Fibroblast of skin of abdomen (primary cell): ENCODE results near the gene RUFY1.

ENCODE experiments used
- DNase-seq: peaks from one replicate; pipeline ENCODE4 v3.0.0-alpha.2; 2013

Gene RUFY1

DNA sequence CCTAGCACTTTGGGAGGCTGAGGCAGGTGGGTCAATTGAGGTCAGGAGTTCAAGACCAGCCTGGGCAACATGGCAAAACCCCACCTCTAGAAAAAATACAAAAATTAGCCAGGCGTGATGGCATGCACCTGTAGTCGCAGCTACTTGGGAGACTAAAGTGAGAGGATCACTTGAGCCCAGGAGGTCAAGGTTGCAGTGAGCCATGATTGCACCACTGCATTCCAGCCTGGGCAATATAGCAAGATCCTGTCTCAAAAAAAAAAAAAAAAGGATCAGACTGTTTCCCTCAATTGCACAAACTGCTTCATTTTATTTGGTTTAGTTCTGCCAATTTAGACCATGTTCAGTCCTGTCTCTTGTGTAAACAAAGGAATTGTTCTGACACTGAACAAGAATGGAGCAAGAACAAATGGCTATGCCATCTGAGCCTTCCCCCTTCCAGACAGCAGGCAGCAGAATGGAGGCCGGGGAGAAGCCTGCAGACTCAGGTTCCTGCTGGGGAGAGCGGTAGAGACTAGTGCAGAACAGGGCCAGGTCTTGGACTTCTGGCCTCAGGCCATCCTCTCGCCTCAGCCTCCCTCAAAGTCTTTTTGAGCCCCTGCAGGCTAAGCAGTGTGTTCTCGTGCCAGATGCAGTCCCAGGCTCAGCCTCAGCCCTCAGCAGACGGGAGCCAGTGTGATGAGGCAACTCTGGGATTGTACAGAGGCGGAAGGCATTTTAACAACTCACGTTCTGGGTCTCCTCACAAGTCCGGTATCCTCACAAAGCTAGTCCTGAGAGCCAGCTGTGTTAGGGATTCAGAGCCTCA lies 54.9 kb downstream of the RUFY1 start:
- DNase-seq = no peak

GRCh38 chr5:179606071-179606909 lies 55.9 kb downstream of the RUFY1 start:
- no peak for DNase-seq

GRCh38 chr5:179606910-179607159 lies 56.5 kb downstream of the RUFY1 start:
- DNase-seq = no peak

DNA sequence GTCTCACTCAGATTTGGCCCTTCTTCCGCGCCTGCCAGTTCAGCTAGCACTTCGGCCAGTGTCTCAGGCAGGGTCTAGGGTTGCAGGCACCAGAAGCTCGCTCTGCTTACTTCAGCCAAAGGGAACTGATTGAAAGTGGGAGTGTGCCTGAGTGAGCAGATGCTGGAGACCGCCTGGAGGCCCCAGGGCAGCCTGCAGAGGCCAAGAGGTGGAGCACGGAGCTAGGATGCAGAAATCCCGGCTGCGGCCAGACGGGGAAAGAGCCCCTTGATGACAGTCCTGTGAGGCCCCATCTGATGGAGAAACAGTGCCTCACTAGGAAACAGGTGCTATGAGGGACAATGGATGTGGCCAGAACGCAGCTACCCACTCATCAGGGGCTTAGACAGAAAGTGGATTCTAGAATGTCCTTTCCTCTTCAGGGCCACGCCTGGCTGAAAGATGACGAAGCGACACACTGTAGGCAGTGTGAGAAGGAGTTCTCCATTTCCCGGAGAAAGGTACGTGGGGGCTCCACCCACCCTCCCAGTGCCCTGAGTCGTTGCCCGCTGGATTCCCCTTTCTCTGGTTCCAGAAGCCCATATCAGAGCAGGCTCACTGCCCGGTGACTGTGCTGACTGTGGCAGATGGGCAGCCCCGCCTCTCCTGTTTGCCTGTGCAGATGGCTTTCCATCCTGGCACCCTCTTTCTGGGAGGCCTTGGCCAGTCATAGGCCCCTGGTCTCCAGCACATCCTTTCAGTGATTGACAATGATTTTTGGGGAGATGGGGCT lies 57.0 kb downstream of the RUFY1 start:
- DNase-seq = no peak

- no peak for DNase-seq
These were observed 57.8 kb downstream of the RUFY1 start for GRCh38 chr5:179608131-179608581.

DNA sequence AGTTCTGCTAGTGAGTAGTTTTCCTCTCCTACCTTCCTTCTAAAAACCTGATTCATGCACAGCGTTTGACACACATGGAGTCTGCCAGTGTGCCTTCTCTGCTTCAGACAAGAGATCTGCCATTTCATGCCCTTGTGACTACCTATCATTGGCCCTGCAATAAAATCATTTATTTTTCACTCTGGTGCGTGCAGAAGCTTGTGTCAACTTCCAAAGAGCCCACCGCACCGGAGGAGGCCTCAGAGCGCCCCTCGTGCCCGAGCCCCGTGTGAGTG lies 59.4 kb downstream of the RUFY1 start:
- no peak for DNase-seq

DNA sequence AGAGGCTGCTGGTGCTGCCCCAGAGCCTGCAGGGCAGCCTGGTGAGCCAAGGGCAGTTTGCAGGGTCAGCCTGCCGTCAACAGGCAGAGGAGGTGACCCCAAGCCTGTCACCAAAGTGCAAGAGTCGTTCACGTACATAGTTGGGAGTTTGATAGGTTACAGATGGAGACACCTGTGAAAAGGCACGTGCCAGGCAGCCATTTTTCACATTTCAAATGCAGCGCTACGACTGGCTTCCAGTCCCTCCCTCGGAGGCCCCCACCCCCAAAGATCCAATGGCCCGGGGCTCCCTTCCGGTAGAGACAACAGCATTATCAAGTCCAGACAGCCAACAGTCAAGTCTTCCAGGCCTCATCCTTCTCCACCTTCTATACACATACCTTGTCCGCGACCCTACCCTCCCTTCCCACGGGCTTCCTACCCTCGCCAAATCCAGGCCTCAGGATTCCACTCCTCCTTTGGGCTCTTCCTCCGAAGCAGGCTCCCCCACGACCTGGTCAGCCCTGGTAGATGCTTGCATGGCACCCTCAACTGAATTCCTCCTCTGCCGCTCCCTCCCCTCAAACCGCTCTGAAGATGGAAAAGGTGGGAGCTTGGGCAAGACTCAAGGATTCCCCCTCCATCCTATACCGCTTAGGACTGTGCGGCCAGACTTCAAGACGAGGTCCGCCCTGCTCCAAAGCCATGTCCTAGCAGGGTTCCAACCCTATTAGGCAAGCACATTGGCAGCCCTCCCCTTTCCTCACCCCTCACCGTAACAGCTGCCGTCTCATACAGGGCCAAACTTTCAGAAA lies 60.0 kb downstream of the RUFY1 start:
- DNase-seq = no peak

- DNase-seq = no peak
These were observed 60.5 kb downstream of the RUFY1 start for GRCh38 chr5:179610903-179611265.

DNA sequence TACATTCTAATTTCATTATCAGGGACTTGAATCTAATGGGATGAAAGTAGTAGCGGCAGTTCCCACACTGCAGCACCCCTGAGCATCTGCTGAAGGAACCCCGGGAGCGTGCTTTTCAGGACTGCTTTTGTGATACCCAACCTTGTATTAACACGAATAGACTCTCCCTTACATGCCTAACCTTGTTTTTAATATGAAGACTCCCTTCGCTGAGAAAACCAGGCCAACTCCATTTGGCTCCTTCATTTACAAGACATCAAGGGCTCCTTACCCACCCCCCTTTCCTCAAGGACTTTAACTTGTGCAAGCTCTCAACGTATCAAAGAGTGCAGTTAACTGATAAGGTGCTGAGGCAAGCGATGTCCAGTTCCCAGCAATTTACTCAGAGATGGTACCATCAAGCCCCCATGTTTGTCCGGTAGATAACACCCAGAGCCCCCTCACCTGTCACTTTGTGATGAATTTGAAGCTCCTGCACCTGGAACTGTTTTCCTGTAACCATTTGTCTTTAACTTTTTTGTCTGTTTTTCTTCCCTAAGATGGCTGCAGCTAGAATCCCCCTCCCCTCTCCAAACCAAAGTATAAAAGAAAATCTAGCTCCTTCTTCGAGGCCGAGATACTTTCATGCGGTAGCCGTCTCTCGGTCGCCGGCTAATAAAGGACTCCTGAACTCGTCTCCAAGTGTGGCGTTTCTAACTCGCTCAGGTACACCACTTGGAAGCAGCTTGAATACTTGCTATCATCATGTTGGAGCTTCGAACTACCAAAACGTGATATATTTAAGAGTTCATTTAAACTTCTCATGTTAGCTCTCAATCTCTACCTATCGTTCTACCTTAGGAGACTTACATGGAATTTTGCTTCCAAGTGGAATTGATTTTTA lies 62.5 kb downstream of the RUFY1 start:
- DNase-seq = no peak

DNA sequence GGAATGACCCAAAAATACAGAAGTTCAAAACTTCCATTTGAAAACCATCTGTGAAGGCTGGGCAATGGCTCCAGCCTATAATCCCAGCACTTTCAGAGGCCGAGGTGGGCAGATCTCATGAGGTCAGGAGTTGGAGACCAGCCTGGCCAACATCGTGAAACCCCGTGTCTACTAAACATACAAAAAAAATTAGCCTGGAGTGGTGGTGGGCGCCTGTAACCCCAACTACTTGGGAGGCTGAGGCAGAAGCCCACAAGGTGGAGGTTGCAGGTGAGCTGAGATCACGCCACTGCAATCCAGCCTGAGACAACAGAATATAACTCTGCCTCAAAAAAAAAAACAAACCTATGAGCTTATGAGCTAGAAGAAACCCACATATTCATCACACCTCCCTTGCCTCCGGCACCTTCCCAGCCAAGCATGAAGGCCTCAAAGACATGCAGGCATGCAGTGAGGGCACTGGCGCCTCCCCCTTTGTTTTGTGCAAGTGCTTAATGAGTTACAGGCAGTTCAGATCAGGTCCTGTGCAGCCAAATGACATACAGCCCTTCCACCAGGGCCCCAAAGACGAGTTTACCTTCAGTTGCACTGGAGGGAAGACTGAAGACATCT lies 63.2 kb downstream of the RUFY1 start:
- no peak for DNase-seq

DNA sequence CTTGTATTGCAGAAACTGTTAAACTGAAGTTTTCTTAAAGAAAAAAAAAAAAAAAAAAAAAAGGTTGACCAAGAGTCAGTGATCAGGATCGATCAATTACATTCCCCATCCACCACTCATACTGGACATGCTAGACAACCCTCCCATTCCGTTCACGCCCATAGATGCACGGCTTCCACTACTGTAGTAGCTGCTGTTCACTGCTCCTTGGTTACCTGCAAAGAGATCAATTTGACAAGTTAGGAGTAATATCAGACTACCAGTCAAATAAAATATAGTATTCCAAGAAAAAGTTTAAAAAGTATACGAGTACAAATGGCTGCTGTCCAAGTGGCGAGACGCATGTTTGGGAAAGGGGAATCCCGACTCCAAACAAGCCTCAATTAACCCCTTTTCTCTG lies 64.4 kb downstream of the RUFY1 start:
- DNase-seq = no peak

- DNase-seq = no peak
These were observed 64.8 kb downstream of the RUFY1 start for GRCh38 chr5:179615203-179615602.

DNA sequence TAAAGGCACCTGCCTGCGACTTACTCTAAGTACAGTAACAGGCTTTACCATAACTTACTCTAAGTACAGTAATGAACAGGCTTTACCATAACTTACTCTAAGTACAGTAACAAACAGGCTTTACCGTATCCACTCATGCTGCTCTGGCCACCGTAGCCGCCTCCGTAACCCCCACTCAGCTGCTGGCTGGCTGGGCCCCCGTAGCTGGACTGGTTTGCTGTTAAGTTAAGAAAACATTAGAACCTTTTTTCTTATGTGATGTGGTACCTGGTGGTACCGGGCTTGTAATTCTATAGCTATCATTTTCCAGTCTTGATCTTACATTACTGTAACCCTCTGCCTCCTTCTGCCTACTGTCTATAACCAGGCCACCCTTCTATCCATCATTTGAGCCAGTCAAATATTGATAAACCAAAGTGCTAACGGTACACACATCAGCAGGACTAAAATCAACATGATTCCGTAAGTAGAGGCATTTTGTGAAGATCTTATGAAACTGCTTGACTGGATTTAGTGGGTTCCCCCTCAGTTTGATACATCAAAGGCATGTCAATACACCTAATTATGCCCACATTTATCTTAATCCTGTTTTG lies 65.7 kb downstream of the RUFY1 start:
- DNase-seq = no peak

GRCh38 chr5:179617930-179618329 lies 67.6 kb downstream of the RUFY1 start:
- no peak for DNase-seq

- DNase-seq = no peak
These were observed 68.7 kb downstream of the RUFY1 start for GRCh38 chr5:179618923-179619554.

DNA sequence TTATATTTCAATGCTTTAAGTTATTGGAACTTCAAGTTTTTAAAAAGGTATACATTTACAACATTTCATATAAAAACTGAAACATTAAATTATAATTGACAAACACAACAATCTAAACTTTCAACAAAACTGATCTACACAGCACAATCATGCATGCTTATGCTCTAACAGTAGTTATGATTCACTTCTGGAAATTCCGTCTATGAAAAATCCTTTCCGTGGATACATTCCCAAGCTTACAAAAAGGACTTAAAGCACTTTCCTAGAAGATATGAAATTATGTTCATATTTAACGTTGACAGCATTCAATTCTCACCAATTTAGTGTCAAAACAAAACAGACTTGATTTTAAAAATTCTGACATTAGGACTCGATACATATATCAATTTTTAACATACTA lies 69.4 kb downstream of the RUFY1 start:
- no peak for DNase-seq

DNA sequence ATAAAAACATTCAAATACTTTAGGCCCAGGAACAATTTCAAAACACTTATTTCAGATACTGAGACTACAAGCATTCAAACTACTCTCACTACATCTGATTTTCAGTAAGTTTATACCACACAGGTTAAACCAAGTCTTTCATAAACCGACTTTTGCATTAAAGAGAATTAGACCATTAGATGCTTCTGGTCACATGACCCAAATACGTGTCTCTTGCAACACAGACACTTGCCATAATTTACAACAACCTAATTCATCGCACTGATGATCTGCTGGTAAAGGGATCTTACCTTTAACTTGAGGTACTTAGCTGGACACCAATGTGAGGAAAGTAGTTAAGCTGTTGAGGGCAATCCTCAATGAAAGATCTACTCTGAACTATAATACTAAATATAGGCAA lies 69.9 kb downstream of the RUFY1 start:
- no peak for DNase-seq

DNA sequence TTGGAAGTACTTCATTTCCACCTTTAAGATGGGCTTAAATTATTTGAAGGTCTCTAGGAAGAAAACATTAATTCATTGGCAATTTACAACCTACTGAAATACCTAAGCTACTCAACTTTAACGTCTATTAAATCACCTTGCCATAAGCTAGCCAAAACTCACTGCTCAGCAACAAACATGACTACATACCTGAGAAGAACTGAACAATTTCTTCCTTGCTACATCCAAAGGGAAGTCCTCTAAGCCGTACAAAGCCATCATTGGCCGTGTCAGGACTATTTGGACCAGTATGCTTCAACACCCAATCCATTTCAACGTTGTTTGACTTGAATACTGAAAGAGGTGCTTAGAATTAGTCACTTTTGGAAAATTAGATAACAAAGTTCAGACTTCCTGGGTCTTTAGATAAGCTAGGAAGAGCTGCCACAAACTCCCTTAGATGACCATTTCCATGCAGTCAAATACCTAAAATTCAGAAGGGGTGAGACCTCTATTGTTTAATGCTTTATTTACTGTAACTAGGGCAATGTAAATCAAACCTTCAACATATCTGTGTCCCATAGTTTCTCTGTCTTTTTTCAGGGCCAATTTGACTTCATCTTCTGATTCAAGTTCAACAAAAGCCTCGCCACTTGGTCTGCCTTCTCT lies 70.5 kb downstream of the RUFY1 start:
- no peak for DNase-seq

- no peak for DNase-seq
These were observed 71.3 kb downstream of the RUFY1 start for GRCh38 chr5:179621551-179622214.
